WTC11 (cell line): ENCODE measurements around the gene ZNF547. TPM values are rescaled to one million over a fixed set of nuclear protein-coding genes. Genes with fewer than 3 reads are reported as not detected.

Source experiments
- ATAC-seq: fragments of 200-7000 bp; cut with Tn5 transposase; 2 replicates; pipeline ENCODE4 v1.10.0; 2021; ENCODE audit warnings: mild to moderate bottlenecking, moderate library complexity
- CTCF ChIA-PET: fragments of 300-600 bp; sonication (Branson Sonifier 250); formaldehyde crosslinking; loops from one replicate; lab custom pipeline; 2021; ENCODE audit warnings: antibody characterized with exemption; lab: Charles Lee
- POLR2A ChIA-PET: fragments of 350-600 bp; sonication (Branson Sonifier 250); formaldehyde crosslinking; loops from one replicate; lab custom pipeline; 2021; ENCODE audit warnings: antibody characterized with exemption; lab: Charles Lee
- DNase-seq: peaks from one replicate; pipeline ENCODE4 v3.0.0; 2021; ENCODE audit warnings: low spot score
- H3K27ac Mint-ChIP-seq: 2 replicates; pipeline ENCODE4 v1.8.0; 2021; ENCODE audit warnings: mixed read lengths
- H3K27me3 Mint-ChIP-seq: 2 replicates; pipeline ENCODE4 v1.8.0; 2021; ENCODE audit warnings: low read depth, mild to moderate bottlenecking, moderate library complexity, mixed read lengths
- H3K36me3 Mint-ChIP-seq: 2 replicates; pipeline ENCODE4 v1.8.0; 2021; ENCODE audit warnings: mixed read lengths
- H3K4me1 Mint-ChIP-seq: 2 replicates; pipeline ENCODE4 v1.8.0; 2022; ENCODE audit warnings: mixed read lengths
- H3K4me3 Mint-ChIP-seq: 2 replicates; pipeline ENCODE4 v1.8.0; 2021; ENCODE audit warnings: mild to moderate bottlenecking, moderate library complexity, mixed read lengths
- H3K9me3 Mint-ChIP-seq: 2 replicates; pipeline ENCODE4 v1.8.0; 2021; ENCODE audit warnings: mixed read lengths
- AR ChIP-seq: fragments of 250-450 bp; sonication (Bioruptor Pico); IDR thresholded peaks from 2 replicates; pipeline ENCODE4 v1.9.0; 2021; ENCODE audit warnings: mild to moderate bottlenecking
- ATF1 ChIP-seq: sonication (generic); formaldehyde crosslinking; IDR thresholded peaks from 2 replicates; pipeline ENCODE4 v1.8.1; 2023; ENCODE audit warnings: mild to moderate bottlenecking, moderate library complexity, missing genetic modification reagents
- CREM ChIP-seq: sonication (generic); formaldehyde crosslinking; IDR thresholded peaks from 2 replicates; pipeline ENCODE4 v1.8.1; 2022; ENCODE audit warnings: mild to moderate bottlenecking, missing genetic modification reagents, moderate library complexity
- CTCF ChIP-seq: fragments of 200-600 bp; IDR thresholded peaks from 2 replicates; pipeline ENCODE4 v1.8.0; 2022; ENCODE audit warnings: antibody characterized with exemption
- EMX1 ChIP-seq: fragments of 250-450 bp; sonication (Bioruptor Pico); IDR thresholded peaks from 2 replicates; pipeline ENCODE4 v1.8.0; 2021; ENCODE audit warnings: mild to moderate bottlenecking
- ESRRA ChIP-seq: sonication (generic); formaldehyde crosslinking; IDR thresholded peaks from 2 replicates; pipeline ENCODE4 v1.8.1; 2022; ENCODE audit warnings: mild to moderate bottlenecking, missing genetic modification reagents, borderline replicate concordance
- FOXP1 ChIP-seq: sonication (generic); formaldehyde crosslinking; IDR thresholded peaks from 2 replicates; pipeline ENCODE4 v1.8.0; 2022; ENCODE audit warnings: missing genetic modification reagents, mild to moderate bottlenecking, moderate library complexity, borderline replicate concordance
- GABPB1 ChIP-seq: sonication (generic); formaldehyde crosslinking; IDR thresholded peaks from 2 replicates; pipeline ENCODE4 v1.8.1; 2023; ENCODE audit warnings: mild to moderate bottlenecking, missing genetic modification reagents
- GTF2I ChIP-seq: fragments of 250-450 bp; sonication (Bioruptor Pico); conservative IDR thresholded peaks from 2 replicates; pipeline ENCODE4 v1.4.0; 2021; ENCODE audit warnings: mild to moderate bottlenecking
- HMGXB4 ChIP-seq: sonication (generic); formaldehyde crosslinking; IDR thresholded peaks from 2 replicates; pipeline ENCODE4 v1.8.1; 2023; ENCODE audit warnings: mild to moderate bottlenecking, moderate library complexity, missing genetic modification reagents
- MAX ChIP-seq: sonication (generic); formaldehyde crosslinking; IDR thresholded peaks from 2 replicates; pipeline ENCODE4 v1.8.0; 2022; ENCODE audit warnings: mild to moderate bottlenecking, missing genetic modification reagents
- PRRX2 ChIP-seq: fragments of 250-450 bp; sonication (Bioruptor Pico); IDR thresholded peaks from 2 replicates; pipeline ENCODE4 v1.8.0; 2021; ENCODE audit warnings: mild to moderate bottlenecking
- RORB ChIP-seq: fragments of 250-450 bp; sonication (Bioruptor Pico); IDR thresholded peaks from 2 replicates; pipeline ENCODE4 v1.9.0; 2021; ENCODE audit warnings: mild to moderate bottlenecking
- SMAD4 ChIP-seq: sonication (generic); formaldehyde crosslinking; IDR thresholded peaks from 2 replicates; pipeline ENCODE4 v1.8.0; 2022; ENCODE audit warnings: mild to moderate bottlenecking, missing genetic modification reagents
- SOX15 ChIP-seq: fragments of 250-450 bp; sonication (Bioruptor Pico); IDR thresholded peaks from 2 replicates; pipeline ENCODE4 v1.9.0; 2021; ENCODE audit warnings: mild to moderate bottlenecking
- USF1 ChIP-seq: sonication (generic); formaldehyde crosslinking; IDR thresholded peaks from 2 replicates; pipeline ENCODE4 v1.8.0; 2022; ENCODE audit warnings: mild to moderate bottlenecking, missing genetic modification reagents
- ZMAT4 ChIP-seq: fragments of 250-450 bp; sonication (Bioruptor Pico); IDR thresholded peaks from 2 replicates; pipeline ENCODE4 v1.9.0; 2021; ENCODE audit warnings: mild to moderate bottlenecking
- ZNF281 ChIP-seq: sonication (generic); formaldehyde crosslinking; IDR thresholded peaks from 2 replicates; pipeline ENCODE4 v1.8.0; 2023; ENCODE audit warnings: mild to moderate bottlenecking, missing genetic modification reagents
- total RNA-seq: library from RNA; stranded (reverse); gene quantifications from 3 replicates; pipeline ENCODE4 v1.2.3, GENCODE V29; 2021
- TF ChIP-seq, protein P1 (sequence below): sonication (generic); formaldehyde crosslinking; IDR thresholded peaks from 2 replicates; pipeline ENCODE4 v1.8.1; 2022; ENCODE audit warnings: mild to moderate bottlenecking, moderate library complexity, missing genetic modification reagents
- TF ChIP-seq, protein P2 (sequence below): sonication (generic); formaldehyde crosslinking; IDR thresholded peaks from 2 replicates; pipeline ENCODE4 v1.8.1; 2022; ENCODE audit warnings: low read depth, mild to moderate bottlenecking, moderate library complexity, missing genetic modification reagents, borderline replicate concordance

Gene ZNF547
- total RNA-seq, 1 experiment from 2014 or later = 2.3 TPM

DNA sequence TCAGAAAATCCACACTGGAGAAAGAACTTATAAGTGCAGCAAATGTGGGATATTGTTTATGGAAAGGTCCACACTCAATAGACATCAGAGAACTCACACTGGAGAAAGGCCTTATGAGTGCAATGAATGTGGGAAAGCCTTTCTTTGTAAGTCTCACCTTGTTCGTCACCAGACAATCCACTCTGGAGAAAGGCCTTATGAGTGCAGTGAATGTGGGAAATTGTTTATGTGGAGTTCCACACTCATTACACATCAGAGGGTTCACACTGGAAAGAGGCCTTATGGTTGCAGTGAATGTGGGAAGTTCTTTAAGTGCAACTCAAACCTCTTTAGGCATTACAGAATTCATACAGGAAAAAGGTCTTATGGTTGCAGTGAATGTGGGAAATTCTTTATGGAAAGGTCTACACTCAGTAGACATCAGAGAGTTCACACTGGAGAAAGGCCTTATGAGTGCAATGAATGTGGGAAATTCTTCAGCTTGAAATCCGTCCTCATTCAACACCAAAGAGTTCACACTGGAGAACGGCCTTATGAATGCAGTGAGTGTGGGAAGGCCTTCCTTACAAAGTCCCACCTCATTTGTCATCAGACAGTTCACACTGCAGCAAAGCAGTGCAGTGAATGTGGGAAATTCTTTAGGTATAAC lies 14.3 kb downstream of the ZNF547 start:
- no peak overlapping the region for H3K4me3 Mint-ChIP-seq
- peaks cover 64% of the 10 kb centered on the region for H3K36me3 Mint-ChIP-seq
- DNase-seq (no peak), ATAC-seq (no peak)
- CTCF ChIA-PET = no interaction called here
- H3K4me1 Mint-ChIP-seq = no peaks in the 10 kb centered on the region
- POLR2A ChIA-PET = no interaction called here
- TF ChIP-seq CTCF (no peak), ZMAT4 (CRISPR knock-in tag) (no peak), ATF1 (CRISPR knock-in tag) (no peak), HMGXB4 (CRISPR knock-in tag) (no peak), SMAD4 (no peak), ESRRA (CRISPR knock-in tag) (no peak), USF1 (CRISPR knock-in tag) (no peak), ZNF281 (no peak), AR (CRISPR knock-in tag) (no peak), CREM (CRISPR knock-in tag) (no peak), GTF2I (CRISPR knock-in tag) (no peak), EMX1 (CRISPR knock-in tag) (no peak), FOXP1 (CRISPR knock-in tag) (no peak), GABPB1 (CRISPR knock-in tag) (no peak), RORB (CRISPR knock-in tag) (no peak), SOX15 (CRISPR knock-in tag) (no peak), PRRX2 (CRISPR knock-in tag) (no peak), MAX (CRISPR knock-in tag) (no peak)
- TF ChIP-seq, protein P1, sequence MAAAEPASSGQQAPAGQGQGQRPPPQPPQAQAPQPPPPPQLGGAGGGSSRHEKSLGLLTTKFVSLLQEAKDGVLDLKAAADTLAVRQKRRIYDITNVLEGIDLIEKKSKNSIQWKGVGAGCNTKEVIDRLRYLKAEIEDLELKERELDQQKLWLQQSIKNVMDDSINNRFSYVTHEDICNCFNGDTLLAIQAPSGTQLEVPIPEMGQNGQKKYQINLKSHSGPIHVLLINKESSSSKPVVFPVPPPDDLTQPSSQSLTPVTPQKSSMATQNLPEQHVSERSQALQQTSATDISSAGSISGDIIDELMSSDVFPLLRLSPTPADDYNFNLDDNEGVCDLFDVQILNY (CRISPR knock-in tag) = no peak
- TF ChIP-seq, protein P2, sequence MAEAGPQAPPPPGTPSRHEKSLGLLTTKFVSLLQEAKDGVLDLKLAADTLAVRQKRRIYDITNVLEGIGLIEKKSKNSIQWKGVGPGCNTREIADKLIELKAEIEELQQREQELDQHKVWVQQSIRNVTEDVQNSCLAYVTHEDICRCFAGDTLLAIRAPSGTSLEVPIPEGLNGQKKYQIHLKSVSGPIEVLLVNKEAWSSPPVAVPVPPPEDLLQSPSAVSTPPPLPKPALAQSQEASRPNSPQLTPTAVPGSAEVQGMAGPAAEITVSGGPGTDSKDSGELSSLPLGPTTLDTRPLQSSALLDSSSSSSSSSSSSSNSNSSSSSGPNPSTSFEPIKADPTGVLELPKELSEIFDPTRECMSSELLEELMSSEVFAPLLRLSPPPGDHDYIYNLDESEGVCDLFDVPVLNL (CRISPR knock-in tag) = no peak
- peaks cover 3% of the 10 kb centered on the region; the same call in 1 of the 2 replicates for H3K27me3 Mint-ChIP-seq
- peaks cover 63% of the 10 kb centered on the region for H3K9me3 Mint-ChIP-seq
- no peak overlapping the region for H3K27ac Mint-ChIP-seq
